BJ (cell line): ENCODE measurements around the gene PARP1. TPM values are rescaled to one million over a fixed set of nuclear protein-coding genes. Genes with fewer than 3 reads are reported as not detected.

Experiments used
- CTCF ChIA-PET: fragments of 350-600 bp; formaldehyde crosslinking; extraction: SDS; loops from one replicate; lab custom pipeline; 2021; ENCODE audit warnings: antibody characterized with exemption, inconsistent platforms; lab: Yijun Ruan, JAX
- POLR2A ChIA-PET: fragments of 300-600 bp; sonication (Branson Sonifier 250); formaldehyde crosslinking; extraction: SDS; loops from one replicate; lab custom pipeline; 2021; ENCODE audit warnings: antibody characterized with exemption; lab: Charles Lee
- DNase-seq: peaks from one replicate; pipeline ENCODE4 v3.0.0-alpha.2; 2011; ENCODE audit warnings: low read depth
- H3K27me3 ChIP-seq: 2 replicates; pipeline ENCODE4 v1.6.0; 2011; ENCODE audit warnings: low read length; ENCODE audit not compliant: control insufficient read depth, insufficient read depth
- H3K36me3 ChIP-seq: 2 replicates; pipeline ENCODE4 v1.5.1; 2011; ENCODE audit warnings: low read length; ENCODE audit not compliant: control insufficient read depth, insufficient read depth
- H3K4me3 ChIP-seq: 2 replicates; pipeline ENCODE4 v1.5.1; 2011; ENCODE audit warnings: low read depth, mild to moderate bottlenecking, control low read depth, low read length
- CTCF ChIP-seq: IDR thresholded peaks from 2 replicates; pipeline ENCODE4 v1.5.1; 2011; ENCODE audit warnings: low read depth, mild to moderate bottlenecking, control low read depth, inconsistent platforms, low read length, moderate library complexity; ENCODE audit not compliant: insufficient read depth
- polyA plus RNA-seq: library from polyadenylated mRNA; depleted of rRNA; stranded (reverse); fragments of >200 nt; gene quantifications from 2 replicates; pipeline ENCODE4 v1.2.3, GENCODE V29; 2011

Gene PARP1
- polyA plus RNA-seq, 1 experiment = 58.7 TPM

- no peak for DNase-seq
- ChIA-PET POLR2A (no interaction called here), CTCF (no interaction called here)
- no peak for TF ChIP-seq CTCF
- H3K4me3 ChIP-seq = no peak overlapping the region
- no peaks in the 10 kb centered on the region for H3K27me3 ChIP-seq
- peaks cover 25% of the 10 kb centered on the region for H3K36me3 ChIP-seq
Observed at GRCh38 chr1:226388131-226388530, 19.8 kb downstream of the PARP1 start.

GRCh38 chr1:226384717-226385116 is 23.2 kb downstream of the PARP1 start:
- H3K4me3 ChIP-seq = no peak overlapping the region
- H3K27me3 ChIP-seq = no peaks in the 10 kb centered on the region
- POLR2A ChIA-PET = no interaction called here
- TF ChIP-seq CTCF = no peak
- DNase-seq = no peak
- CTCF ChIA-PET = interaction anchor here (1.1 to 1.9 kb wide), 2 partner anchors 12 to 22 kb away, joined by 3 to 6 read pairs; partner anchors contain the start of gene PARP1
- peaks cover 37% of the 10 kb centered on the region for H3K36me3 ChIP-seq

- Histone ChIP-seq H3K27me3 (no peaks in the 10 kb centered on the region), H3K36me3 (peaks cover 39% of the 10 kb centered on the region), H3K4me3 (no peak overlapping the region)
- ChIA-PET CTCF (interaction anchor here (1.1 kb wide), 1 partner anchor 11 kb away, joined by 3 read pairs; no protein-coding TSS in a partner anchor), POLR2A (no interaction called here)
- DNase-seq = no peak
- no peak for TF ChIP-seq CTCF
Observed at GRCh38 chr1:226384040-226384439, 23.9 kb downstream of the PARP1 start.

- POLR2A ChIA-PET = no interaction called here
- Histone ChIP-seq H3K27me3 (no peaks in the 10 kb centered on the region), H3K4me3 (no peak overlapping the region), H3K36me3 (peaks cover 39% of the 10 kb centered on the region)
- TF ChIP-seq CTCF = no peak
- CTCF ChIA-PET = no interaction called here
- DNase-seq = no peak
Observed at GRCh38 chr1:226382030-226382429, 25.9 kb downstream of the PARP1 start.

GRCh38 chr1:226381226-226381998 is 26.5 kb downstream of the PARP1 start:
- ChIA-PET CTCF (interaction anchor here (1.1 kb wide), 1 partner anchor 9 kb away, joined by 3 read pairs; no protein-coding TSS in a partner anchor), POLR2A (no interaction called here)
- DNase-seq = no peak

More at GRCh38 chr1:226381226-226381998, 26.5 kb downstream of the PARP1 start:
- Histone ChIP-seq H3K36me3 (peaks cover 40% of the 10 kb centered on the region), H3K4me3 (no peak overlapping the region), H3K27me3 (no peaks in the 10 kb centered on the region)
- no peak for TF ChIP-seq CTCF
